Sciatic nerve (tissue), 2 donors: Measurements from ENCODE around the gene GALNT4. TPM values are rescaled to one million over a fixed set of nuclear protein-coding genes. Genes with fewer than 3 reads are reported as not detected.

Source experiments
- ATAC-seq: fragments of 200-7000 bp; cut with Tn5 transposase; one replicate; pipeline ENCODE4 v1.9.1; 2020; ENCODE audit warnings: mild to moderate bottlenecking, moderate library complexity
- DNase-seq: peaks from one replicate; pipeline ENCODE4 v3.0.0-alpha.2; 2020; ENCODE audit warnings: low spot score
- intact Hi-C: fragments of 100-400 bp; cut with DNase I; formaldehyde crosslinking; loops from one replicate; pipeline ENCODE4 v1.14.2; 2022
- total RNA-seq: library from RNA; stranded (reverse); fragmentation: NEBNext Ultra II Directional; extraction: Animal tissue kit (Norgen Biotek cat#: 25700); gene quantifications from one replicate; pipeline ENCODE4 v1.2.1, GENCODE V29; 2021
- donor health status: DM: no; HTN: no; CAD: no.
- donor health status: DM: no; HTN: no; CAD: no.

The GALNT4 gene
- total RNA-seq, 1 donor from 2014 or later, result 5.7 TPM

GRCh38 chr12:89539426-89540223, 15.0 kb upstream of the GALNT4 start:
- ATAC-seq (no peak), DNase-seq (no peak)
- intact Hi-C loops, result no loop called here

- ATAC-seq (no peak), DNase-seq (no peak)
- intact Hi-C loops, result no loop called here
These were observed 14.3 kb upstream of the GALNT4 start for GRCh38 chr12:89538897-89539296.

DNA sequence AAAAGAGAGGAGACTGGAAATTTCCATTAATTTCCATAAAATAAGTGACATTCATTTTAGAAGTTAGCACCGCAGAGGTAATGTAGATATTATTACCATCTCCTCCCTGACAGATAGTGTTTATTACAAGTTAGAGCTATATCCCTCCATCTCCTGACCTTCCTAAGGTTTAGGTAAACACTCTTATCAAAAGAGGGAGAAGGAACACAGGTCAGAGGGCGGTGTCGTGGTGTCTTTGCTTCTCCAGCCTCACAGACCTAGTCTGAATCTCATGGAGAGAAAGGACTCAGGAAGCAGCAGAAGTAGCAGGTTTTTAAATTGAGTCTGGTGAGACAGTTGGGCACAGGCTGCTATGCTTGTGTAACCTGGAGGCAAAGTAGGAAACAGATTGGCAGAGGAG, 12.8 kb upstream of the GALNT4 start:
- DNase-seq, result no peak
- intact Hi-C loops, result no loop called here
- ATAC-seq, result no peak

GRCh38 chr12:89529738-89530137, 5.1 kb upstream of the GALNT4 start:
- intact Hi-C loops, result loop anchor here (10.0 kb wide), 1 partner anchor 515 kb away; no protein-coding TSS in a partner anchor
- DNase-seq (no peak), ATAC-seq (no peak)

- ATAC-seq (no peak), DNase-seq (no peak)
- intact Hi-C loops, result loop anchor here (10.0 kb wide), 1 partner anchor 514 kb away; no protein-coding TSS in a partner anchor
These were observed 3.8 kb upstream of the GALNT4 start for GRCh38 chr12:89528434-89528833.

- ATAC-seq, result peak; percentile 92
- intact Hi-C loops, result loop anchor here (10.0 kb wide), 1 partner anchor 511 kb away; no protein-coding TSS in a partner anchor
- DNase-seq, result peak; percentile 87
These were observed 1.5 kb upstream of the GALNT4 start, which contains the start of gene POC1B for GRCh38 chr12:89525824-89526770. Gene POC1B (minus strand): TSS chr12:89526047. CDS start chr12:89525895, 152 bp downstream.

- ATAC-seq (peak; percentile 44), DNase-seq (peak; percentile 69)
- intact Hi-C loops, result loop anchor here (10.0 kb wide), 1 partner anchor 511 kb away; no protein-coding TSS in a partner anchor
These were observed 768 bp upstream of the GALNT4 start for GRCh38 chr12:89525305-89525823.

GRCh38 chr12:89523843-89524540, 604 bp downstream of the GALNT4 start:
- intact Hi-C loops, result loop anchor here (10.0 kb wide), 1 partner anchor 509 kb away; no protein-coding TSS in a partner anchor
- ATAC-seq, result no peak

GRCh38 chr12:89523393-89523792, 1.2 kb downstream of the GALNT4 start:
- intact Hi-C loops, result loop anchor here (10.0 kb wide), 1 partner anchor 509 kb away; no protein-coding TSS in a partner anchor
- no peak for DNase-seq
- no peak for ATAC-seq

More at GRCh38 chr12:89523843-89524540, 604 bp downstream of the GALNT4 start:
- no peak for DNase-seq

DNA sequence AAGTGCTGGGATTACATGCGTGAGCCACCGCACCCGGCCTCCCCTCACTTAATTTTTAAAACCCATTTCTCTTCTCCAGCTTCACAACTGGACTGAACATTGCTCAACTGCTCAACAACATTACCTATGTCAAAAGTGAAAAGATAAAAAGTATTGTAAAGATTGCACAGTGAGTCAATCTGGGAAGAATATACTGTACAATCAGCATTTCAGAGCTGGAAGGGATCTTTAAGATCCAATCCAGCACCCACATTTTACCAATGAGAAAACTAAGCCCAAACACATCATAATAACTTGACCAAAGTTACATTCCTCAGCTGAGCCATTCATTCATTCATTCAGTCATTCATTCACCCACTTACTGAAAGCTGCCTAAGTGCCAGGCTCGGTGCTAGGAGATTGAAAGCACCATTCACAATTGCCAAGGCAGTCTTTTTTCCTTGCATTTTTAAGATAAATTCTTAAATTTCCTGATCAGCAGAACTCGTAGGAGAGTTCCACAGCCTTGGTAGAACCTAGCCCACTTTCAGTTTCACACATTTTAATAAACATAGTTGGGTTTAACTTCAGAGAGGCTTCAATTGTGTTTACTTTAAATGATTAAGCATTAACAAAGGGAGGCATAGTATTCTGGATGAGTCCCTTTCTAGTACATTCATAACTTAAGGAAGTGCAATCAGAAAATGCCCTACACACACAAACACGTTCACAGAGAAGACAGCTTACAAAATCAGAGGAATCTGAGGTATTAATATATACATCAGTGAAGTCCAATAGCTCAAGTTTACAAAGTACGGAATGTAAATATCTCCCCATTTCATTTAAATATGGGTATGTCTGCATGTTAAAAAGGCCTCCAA, 3.0 kb downstream of the GALNT4 start:
- no peak for DNase-seq
- ATAC-seq, result no peak
- intact Hi-C loops, result loop anchor here (10.0 kb wide), 1 partner anchor 507 kb away; no protein-coding TSS in a partner anchor

DNA sequence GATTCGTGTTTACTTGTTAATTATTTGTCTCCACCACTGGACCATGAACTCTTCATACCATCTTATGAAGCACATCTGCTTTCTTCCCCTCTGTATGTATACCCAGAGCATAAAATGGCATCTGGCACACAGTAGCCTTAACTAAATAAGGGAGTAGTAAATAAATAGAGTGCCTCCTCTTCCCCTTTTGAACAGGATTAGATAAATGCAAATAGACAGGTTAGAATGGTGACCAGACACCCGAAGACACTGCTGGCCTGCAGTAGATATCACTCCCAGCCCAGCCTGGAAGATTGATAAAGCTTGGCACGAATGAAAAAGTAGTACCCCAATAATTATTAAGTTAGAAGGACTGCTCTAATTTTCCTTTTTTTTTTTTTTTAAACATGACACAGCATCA, 6.9 kb downstream of the GALNT4 start:
- ATAC-seq (no peak), DNase-seq (no peak)
- intact Hi-C loops, result no loop called here

- DNase-seq (no peak), ATAC-seq (no peak)
- intact Hi-C loops, result no loop called here
These were observed 8.0 kb downstream of the GALNT4 start for GRCh38 chr12:89516633-89517032.

- no peak for ATAC-seq
- no peak for DNase-seq
- intact Hi-C loops, result no loop called here
These were observed 9.8 kb downstream of the GALNT4 start for GRCh38 chr12:89514751-89515150.

GRCh38 chr12:89513544-89513943, 11.1 kb downstream of the GALNT4 start:
- no peak for ATAC-seq
- intact Hi-C loops, result no loop called here
- no peak for DNase-seq

DNA sequence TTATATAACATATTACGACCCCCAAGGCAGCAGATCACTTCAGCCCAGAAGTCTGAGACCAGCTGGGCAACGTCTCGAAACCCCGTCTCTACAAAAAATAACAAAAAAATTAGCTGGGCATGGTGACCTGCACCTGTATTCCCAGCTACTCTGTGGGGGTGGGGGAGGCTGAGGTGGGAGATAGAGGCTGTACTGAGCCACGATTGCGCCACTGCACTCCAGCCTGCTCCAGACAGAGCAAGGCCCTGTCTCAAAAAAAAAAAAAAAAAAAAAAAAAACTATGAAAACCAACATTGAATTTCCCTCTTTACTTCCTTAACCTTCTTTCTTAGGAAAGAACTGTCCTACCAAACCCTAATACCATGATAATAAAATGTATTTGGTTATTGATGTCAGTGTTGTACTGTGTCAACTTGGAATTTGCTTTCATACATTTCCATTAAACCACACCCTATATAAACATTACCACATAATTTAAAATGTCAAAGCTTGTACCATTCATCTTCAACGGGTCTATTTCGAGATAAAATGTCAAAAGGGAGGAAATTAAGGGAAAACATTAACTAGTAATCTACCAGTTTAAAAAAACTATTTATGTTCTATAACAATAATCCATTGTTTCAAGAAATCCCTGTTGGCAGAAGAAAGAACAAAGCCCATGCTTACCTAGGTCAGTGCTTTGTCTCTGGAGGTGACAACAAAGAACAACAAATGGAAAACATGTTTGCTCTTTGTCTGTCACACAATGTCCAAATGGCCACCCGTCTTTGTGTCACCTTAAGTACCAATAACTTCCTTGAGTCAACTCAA, 17.4 kb downstream of the GALNT4 start:
- intact Hi-C loops, result no loop called here
- ATAC-seq (no peak), DNase-seq (no peak)

DNA sequence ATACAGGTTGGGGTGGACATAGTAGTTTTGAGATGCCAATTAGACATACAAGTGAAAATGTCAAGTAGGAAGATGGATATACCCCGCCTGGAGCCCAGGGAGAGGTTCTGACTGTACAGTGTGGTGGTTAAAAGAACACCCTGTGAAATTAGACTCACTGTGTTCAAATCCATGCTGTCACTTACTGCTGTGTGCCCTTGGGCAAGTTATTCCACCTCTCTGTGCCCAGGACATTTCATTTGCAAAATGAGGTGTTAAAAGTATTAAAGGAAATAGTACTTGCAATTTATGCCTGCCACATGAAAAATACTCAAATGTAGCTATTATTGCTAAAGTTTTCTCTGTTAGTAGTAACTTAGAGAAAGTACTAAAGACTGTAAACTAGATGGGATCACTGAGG, 18.5 kb downstream of the GALNT4 start:
- intact Hi-C loops, result no loop called here
- no peak for ATAC-seq
- no peak for DNase-seq
